GM12892 (cell line): ENCODE data around the gene LGI1.

ENCODE experiments used
- DNase-seq: peaks from one replicate; pipeline ENCODE4 v3.0.0; 2011; ENCODE audit not compliant: insufficient read length
- FAIRE-seq: peaks from 2 replicates; lab custom pipeline; 2011; peaks lifted over from hg19 to GRCh38; lab: Jason Lieb, UNC
- POLR2A ChIP-seq: IDR thresholded peaks from 2 replicates; pipeline ENCODE4 v1.6.1; 2011; ENCODE audit warnings: low read depth, low read length, control low read depth
- POLR2AphosphoS5 ChIP-seq: IDR thresholded peaks from 2 replicates; pipeline ENCODE4 v1.6.1; 2011; ENCODE audit warnings: low read depth, low read length, control low read depth
- TAF1 ChIP-seq: IDR thresholded peaks from 2 replicates; pipeline ENCODE4 v1.6.1; 2011; ENCODE audit warnings: low read depth, mild to moderate bottlenecking, control low read depth, low read length, borderline replicate concordance

Gene LGI1

DNA sequence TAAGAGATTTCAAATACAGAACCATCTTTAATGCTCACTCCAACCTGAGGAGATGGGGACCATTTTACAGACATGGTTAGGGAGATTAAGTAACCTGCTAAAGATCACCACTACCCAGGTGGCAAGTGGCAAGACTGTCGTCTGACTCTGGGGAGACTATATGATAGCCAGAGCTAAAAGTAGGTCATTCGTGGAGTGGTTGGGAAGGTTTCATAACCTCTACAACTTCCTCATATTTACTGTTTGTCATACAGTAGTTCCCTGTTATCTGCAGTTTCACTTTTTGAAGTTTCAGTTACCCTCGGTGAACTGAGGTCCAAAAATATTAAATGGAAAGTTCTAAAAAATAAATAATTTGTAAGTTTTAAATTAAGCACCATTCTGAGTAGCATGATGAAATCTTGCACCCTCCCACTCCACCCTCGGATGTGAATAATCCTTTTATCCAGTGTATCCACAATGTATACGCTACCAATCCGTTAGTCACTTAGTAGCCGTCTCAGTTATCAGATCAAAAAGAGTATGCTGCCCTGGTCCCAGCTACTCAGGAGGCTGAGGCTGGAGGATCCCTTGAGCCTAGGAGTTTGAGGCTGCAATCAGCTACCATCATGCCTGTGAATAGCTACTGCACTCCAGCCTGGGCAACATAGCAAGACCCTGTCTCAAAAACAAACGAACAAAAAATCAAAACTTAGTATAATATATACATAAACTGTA lies 14.9 kb upstream of the LGI1 start:
- TF ChIP-seq TAF1 (no peak), POLR2A (no peak), POLR2AphosphoS5 (no peak)
- no peak for DNase-seq
- FAIRE-seq: peak; percentile 75

DNA sequence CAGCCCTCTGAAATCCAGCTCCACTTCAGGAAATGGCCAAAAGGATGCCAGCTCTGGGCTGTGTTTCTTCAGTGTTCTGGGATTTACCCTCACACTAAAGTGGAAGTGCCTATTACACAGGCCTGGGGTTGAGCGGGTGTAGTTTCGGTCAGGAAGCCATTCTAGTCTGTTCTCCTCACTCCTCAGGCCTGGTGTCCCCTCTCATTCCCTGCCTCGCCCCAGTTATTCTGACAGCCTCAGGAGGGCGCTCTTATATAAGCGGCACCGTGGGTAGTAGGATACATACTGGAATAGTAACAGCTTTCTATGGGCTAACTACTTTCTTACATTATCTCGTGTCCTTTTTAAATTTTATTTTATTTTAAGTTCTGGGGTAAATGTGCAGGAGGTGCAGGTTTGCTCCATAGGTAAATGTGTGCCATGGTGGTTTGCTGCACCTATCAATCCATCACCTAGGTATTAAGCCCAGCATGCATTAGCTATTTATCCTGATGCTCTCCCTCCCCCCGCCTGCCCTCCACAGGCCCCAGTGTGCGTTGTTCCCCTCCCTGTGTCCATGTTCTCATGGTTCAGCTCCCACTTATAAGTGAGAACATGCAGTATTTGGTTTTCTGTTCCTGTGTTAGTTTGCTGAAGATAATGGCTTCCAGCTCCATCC lies 12.2 kb upstream of the LGI1 start:
- DNase-seq: no peak
- no peak for FAIRE-seq
- no peak for TF ChIP-seq POLR2A
- no peak for TF ChIP-seq POLR2AphosphoS5
- no peak for TF ChIP-seq TAF1

GRCh38 chr10:93746844-93747284 lies 10.9 kb upstream of the LGI1 start:
- no peak for DNase-seq
- TF ChIP-seq POLR2A (no peak), TAF1 (no peak), POLR2AphosphoS5 (no peak)
- peak; percentile 62 for FAIRE-seq

DNA sequence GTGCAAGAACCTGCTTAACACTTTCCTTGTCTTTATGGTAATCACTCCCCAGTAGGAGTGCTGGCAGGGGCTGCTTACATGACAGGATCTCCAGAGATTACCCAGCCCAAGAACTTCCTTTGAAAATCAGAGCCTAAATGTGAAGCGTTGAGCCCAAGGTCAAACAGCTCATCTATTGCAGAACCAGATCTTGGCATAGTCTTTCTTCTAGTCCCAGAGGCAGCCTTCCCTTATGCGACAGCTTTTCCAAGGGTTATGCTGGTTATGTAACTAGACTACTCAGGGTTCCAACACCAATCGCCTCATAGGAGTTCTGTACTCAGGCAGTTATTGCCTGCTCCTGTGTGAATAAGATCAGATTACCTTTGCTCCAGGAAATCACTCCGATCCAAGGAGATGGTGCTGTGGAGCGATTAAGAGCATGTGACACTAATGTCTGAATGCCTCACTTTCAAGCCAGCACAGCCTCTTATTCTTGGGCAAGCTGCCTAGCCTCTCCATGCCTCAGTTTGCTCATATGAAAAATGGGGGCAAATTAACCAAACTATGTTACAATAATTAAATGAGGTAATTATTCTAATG lies 8.4 kb upstream of the LGI1 start:
- no peak for DNase-seq
- no peak for FAIRE-seq
- TF ChIP-seq POLR2A: no peak
- TF ChIP-seq TAF1: no peak
- no peak for TF ChIP-seq POLR2AphosphoS5

DNA sequence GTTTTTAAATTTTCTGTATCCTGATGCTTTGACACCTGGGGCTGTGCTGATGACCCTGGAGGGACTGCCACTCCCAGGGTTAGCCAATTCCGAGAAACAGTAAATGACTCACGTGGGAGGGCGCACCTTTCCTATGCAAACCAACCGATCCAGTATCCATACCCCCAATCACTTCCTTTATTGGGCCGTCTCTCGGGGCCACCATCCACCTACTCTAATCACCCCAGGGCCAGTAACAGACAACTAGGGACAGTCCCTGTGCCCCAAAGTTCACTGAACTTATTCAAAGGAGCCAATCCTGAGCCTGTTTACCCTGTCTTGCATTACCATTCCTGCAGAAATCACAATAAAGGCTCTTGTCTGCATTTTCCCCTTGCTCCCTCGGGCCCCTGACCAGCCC lies 6.6 kb upstream of the LGI1 start:
- TF ChIP-seq TAF1 (no peak), POLR2A (no peak), POLR2AphosphoS5 (no peak)
- DNase-seq (no peak), FAIRE-seq (no peak)

GRCh38 chr10:93751832-93752231 lies 5.9 kb upstream of the LGI1 start:
- TF ChIP-seq POLR2AphosphoS5 (no peak), TAF1 (no peak), POLR2A (no peak)
- FAIRE-seq: no peak
- no peak for DNase-seq

GRCh38 chr10:93752761-93753160 lies 5.0 kb upstream of the LGI1 start:
- FAIRE-seq (no peak), DNase-seq (no peak)
- no peak for TF ChIP-seq TAF1
- TF ChIP-seq POLR2AphosphoS5: no peak
- no peak for TF ChIP-seq POLR2A

- DNase-seq: no peak
- no peak for FAIRE-seq
- TF ChIP-seq POLR2A (no peak), POLR2AphosphoS5 (no peak), TAF1 (no peak)
Measured at GRCh38 chr10:93753621-93754250, 4.0 kb upstream of the LGI1 start.

DNA sequence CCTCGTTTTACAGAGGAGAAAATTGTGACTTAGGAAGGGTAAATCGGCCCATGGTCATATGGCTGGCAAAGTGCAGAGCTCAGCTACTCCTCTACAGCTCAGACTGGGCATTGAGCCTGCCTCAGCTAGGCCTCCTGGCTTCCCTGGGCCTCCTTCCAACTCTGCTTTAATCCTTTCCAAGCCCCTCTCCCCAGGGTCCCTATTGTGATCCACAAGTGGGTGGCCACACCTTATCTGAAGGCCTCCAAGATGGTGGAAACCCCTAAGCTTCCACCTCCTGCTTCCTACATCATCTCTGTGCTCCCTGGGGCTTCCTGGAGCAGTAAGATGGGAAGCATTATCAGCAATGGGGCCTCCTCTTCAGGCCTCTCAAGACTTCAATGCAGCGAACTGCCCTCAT lies 3.0 kb upstream of the LGI1 start:
- no peak for TF ChIP-seq POLR2AphosphoS5
- no peak for FAIRE-seq
- DNase-seq: no peak

GRCh38 chr10:93755443-93756116 lies 2.2 kb upstream of the LGI1 start:
- no peak for TF ChIP-seq TAF1
- no peak for TF ChIP-seq POLR2AphosphoS5
- no peak for TF ChIP-seq POLR2A
- FAIRE-seq (no peak), DNase-seq (no peak)

GRCh38 chr10:93756118-93756517 lies 1.6 kb upstream of the LGI1 start:
- no peak for FAIRE-seq
- TF ChIP-seq POLR2A: no peak
- no peak for TF ChIP-seq POLR2AphosphoS5
- TF ChIP-seq TAF1: no peak

GRCh38 chr10:93757136-93757535 lies 600 bp upstream of the LGI1 start:
- FAIRE-seq: no peak
- no peak for DNase-seq
- no peak for TF ChIP-seq POLR2AphosphoS5

More at GRCh38 chr10:93756118-93756517, 1.6 kb upstream of the LGI1 start:
- DNase-seq: no peak
